Glutamatergic neuron (in vitro differentiated cells): ENCODE measurements around the gene FOXD4L3. TPM values are rescaled to one million over a fixed set of nuclear protein-coding genes. Genes with fewer than 3 reads are reported as not detected.
"Not testable (repeated sequence)": the region's sequence is repeated elsewhere in the genome, so short reads cannot be mapped to it uniquely, and the experiment has no call there.

Experiments used
- DNase-seq: peaks from one replicate; pipeline ENCODE4 v3.0.0; 2022
- H3K27ac Mint-ChIP-seq: one replicate; pipeline ENCODE4 v1.8.0; 2020; ENCODE audit warnings: mild to moderate bottlenecking, mixed read lengths, inconsistent platforms; ENCODE audit not compliant: unreplicated experiment
- H3K27me3 Mint-ChIP-seq: one replicate; pipeline ENCODE4 v1.8.0; 2020; ENCODE audit warnings: mild to moderate bottlenecking, moderate library complexity, mixed read lengths, inconsistent platforms; ENCODE audit not compliant: unreplicated experiment
- H3K36me3 Mint-ChIP-seq: one replicate; pipeline ENCODE4 v1.8.0; 2020; ENCODE audit warnings: mild to moderate bottlenecking, mixed read lengths, inconsistent platforms; ENCODE audit not compliant: unreplicated experiment
- H3K4me1 Mint-ChIP-seq: one replicate; pipeline ENCODE4 v1.8.0; 2020; ENCODE audit warnings: mild to moderate bottlenecking, low read depth, mixed read lengths, inconsistent platforms; ENCODE audit not compliant: unreplicated experiment
- H3K4me3 Mint-ChIP-seq: one replicate; pipeline ENCODE4 v1.8.0; 2020; ENCODE audit warnings: mild to moderate bottlenecking, mixed read lengths, inconsistent platforms; ENCODE audit not compliant: unreplicated experiment
- H3K9me3 Mint-ChIP-seq: one replicate; pipeline ENCODE4 v1.8.0; 2020; ENCODE audit warnings: mild to moderate bottlenecking, moderate library complexity, mixed read lengths, inconsistent platforms; ENCODE audit not compliant: unreplicated experiment
- long read RNA-seq: library from polyadenylated mRNA; unstranded; transcript quantifications from one replicate; pipeline ENCODE4 v2.0.0, GENCODE V29; 2020; ENCODE audit not compliant: unreplicated experiment
- total RNA-seq: library from RNA; stranded (reverse); fragmentation: NEBNext Ultra II Directional; extraction: Animal tissue kit (Norgen Biotek cat#: 25700); gene quantifications from one replicate; pipeline ENCODE4 v1.2.1, GENCODE V29; 2021; ENCODE audit not compliant: unreplicated experiment

The FOXD4L3 gene
- total RNA-seq, result 0.27 TPM
- long read RNA-seq, result 0 reads

GRCh38 chr9:68302567-68302966 lies at the start of gene FOXD4L3:
TSS of gene FOXD4L3 (plus strand) at chr9:68302867. CDS start at chr9:68302952, 85 bp downstream.
- H3K9me3 Mint-ChIP-seq, H3K36me3 Mint-ChIP-seq, H3K4me3 Mint-ChIP-seq, DNase-seq, H3K27ac Mint-ChIP-seq, H3K4me1 Mint-ChIP-seq, H3K27me3 Mint-ChIP-seq: not testable (repeated sequence)

GRCh38 chr9:68281041-68281440 lies 21.6 kb upstream of the FOXD4L3 start:
- H3K9me3 Mint-ChIP-seq, DNase-seq, H3K36me3 Mint-ChIP-seq, H3K27me3 Mint-ChIP-seq, H3K4me1 Mint-ChIP-seq, H3K4me3 Mint-ChIP-seq, H3K27ac Mint-ChIP-seq: not testable (repeated sequence)

GRCh38 chr9:68303771-68304170 lies 1.1 kb downstream of the FOXD4L3 start:
- not testable (repeated sequence) for H3K9me3 Mint-ChIP-seq, H3K4me1 Mint-ChIP-seq, H3K36me3 Mint-ChIP-seq, DNase-seq, H3K27ac Mint-ChIP-seq, H3K4me3 Mint-ChIP-seq, H3K27me3 Mint-ChIP-seq

DNA sequence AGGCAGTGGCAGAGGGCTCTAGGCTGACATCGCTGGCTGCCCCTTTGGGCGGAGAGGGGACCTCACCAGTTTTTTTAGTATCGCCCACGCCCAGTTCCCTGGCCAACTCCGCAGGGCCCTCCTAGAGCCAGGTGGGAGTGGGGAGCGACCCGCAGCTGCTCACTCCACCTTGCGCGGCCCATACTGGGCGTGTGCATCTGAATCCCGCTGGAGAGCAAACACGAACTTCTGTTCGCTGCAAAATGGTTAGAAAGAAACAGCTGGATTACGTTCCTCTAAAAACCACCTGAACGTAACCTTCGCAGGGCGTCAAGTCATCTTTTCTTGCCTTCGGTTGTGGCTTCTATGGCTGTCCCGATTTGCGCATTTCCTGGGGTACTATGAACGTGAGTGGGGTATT lies 1.5 kb downstream of the FOXD4L3 start:
- H3K27ac Mint-ChIP-seq, H3K36me3 Mint-ChIP-seq, H3K4me3 Mint-ChIP-seq, H3K27me3 Mint-ChIP-seq, DNase-seq, H3K9me3 Mint-ChIP-seq, H3K4me1 Mint-ChIP-seq: not testable (repeated sequence)

DNA sequence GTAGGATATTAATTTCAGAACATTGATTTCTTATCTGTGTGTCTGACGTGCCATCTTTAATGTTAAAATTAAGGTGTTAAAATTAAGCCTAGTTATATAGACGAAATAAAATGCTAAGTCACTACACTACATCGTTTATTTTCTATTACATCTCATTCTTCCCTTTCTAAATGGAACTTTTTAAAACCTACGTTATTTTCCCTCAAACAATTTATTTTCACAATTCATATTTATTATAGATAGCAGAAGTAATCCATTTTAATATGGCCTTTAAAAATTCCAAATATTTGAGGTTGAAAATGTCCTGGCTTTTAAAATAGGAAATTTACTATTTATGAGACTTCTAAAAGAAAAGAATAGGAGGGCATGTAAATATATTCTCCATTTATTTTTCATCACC lies 2.1 kb downstream of the FOXD4L3 start:
- not testable (repeated sequence) for DNase-seq, H3K4me3 Mint-ChIP-seq, H3K4me1 Mint-ChIP-seq, H3K27ac Mint-ChIP-seq, H3K9me3 Mint-ChIP-seq, H3K27me3 Mint-ChIP-seq, H3K36me3 Mint-ChIP-seq

- not testable (repeated sequence) for H3K9me3 Mint-ChIP-seq, H3K4me1 Mint-ChIP-seq, H3K4me3 Mint-ChIP-seq, H3K27ac Mint-ChIP-seq, H3K27me3 Mint-ChIP-seq, DNase-seq, H3K36me3 Mint-ChIP-seq
These were observed 3.1 kb downstream of the FOXD4L3 start for GRCh38 chr9:68305680-68306285.

GRCh38 chr9:68306391-68306964 lies 3.8 kb downstream of the FOXD4L3 start:
- H3K27ac Mint-ChIP-seq, H3K36me3 Mint-ChIP-seq, H3K9me3 Mint-ChIP-seq, H3K27me3 Mint-ChIP-seq, DNase-seq, H3K4me1 Mint-ChIP-seq, H3K4me3 Mint-ChIP-seq: not testable (repeated sequence)

DNA sequence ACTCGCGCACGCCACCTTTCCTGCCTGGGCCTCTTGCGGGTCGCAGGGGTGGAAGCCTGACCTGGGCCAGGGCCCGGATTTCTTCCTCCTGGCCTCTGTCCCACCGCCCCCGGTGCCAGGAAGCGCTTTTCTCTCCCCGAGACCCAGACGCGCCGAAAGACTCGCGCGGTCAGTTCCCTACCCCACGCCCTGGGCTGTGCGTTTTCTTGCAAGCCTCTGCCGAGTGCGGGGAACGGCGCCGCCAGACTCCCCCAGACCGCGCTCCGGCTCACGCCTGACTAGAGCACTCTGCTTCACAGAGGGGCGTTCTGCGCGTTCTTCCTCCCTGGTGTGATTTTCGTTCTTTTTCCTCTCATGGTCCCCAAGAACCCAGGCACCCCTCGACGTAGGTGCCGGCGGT lies 4.5 kb downstream of the FOXD4L3 start:
- H3K36me3 Mint-ChIP-seq, H3K4me3 Mint-ChIP-seq, H3K27me3 Mint-ChIP-seq, H3K27ac Mint-ChIP-seq, DNase-seq, H3K4me1 Mint-ChIP-seq, H3K9me3 Mint-ChIP-seq: not testable (repeated sequence)

- H3K9me3 Mint-ChIP-seq, H3K4me3 Mint-ChIP-seq, H3K27ac Mint-ChIP-seq, H3K4me1 Mint-ChIP-seq, DNase-seq, H3K36me3 Mint-ChIP-seq, H3K27me3 Mint-ChIP-seq: not testable (repeated sequence)
These were observed 5.0 kb downstream of the FOXD4L3 start for GRCh38 chr9:68307654-68308053.

DNA sequence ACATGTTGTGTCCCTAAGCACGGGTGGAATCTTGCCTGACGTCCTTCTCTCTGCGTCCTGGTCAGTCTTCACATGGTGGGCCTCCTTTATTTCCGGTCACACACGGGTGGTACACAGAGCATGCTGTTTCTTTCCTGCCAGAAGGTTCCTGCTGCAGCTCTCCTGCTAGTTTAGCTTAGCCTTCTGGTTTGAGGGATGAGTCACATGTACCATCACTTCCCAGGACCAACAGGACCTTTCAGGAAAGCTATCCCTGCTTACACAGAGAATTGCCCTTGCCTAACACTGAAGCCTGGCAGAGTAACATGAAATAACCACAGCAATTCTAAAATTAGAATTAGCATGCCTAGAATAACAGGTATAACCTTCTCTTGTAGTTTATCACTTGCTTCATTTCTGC lies 8.5 kb downstream of the FOXD4L3 start:
- not testable (repeated sequence) for DNase-seq, H3K9me3 Mint-ChIP-seq, H3K4me3 Mint-ChIP-seq, H3K27ac Mint-ChIP-seq, H3K4me1 Mint-ChIP-seq, H3K27me3 Mint-ChIP-seq, H3K36me3 Mint-ChIP-seq

DNA sequence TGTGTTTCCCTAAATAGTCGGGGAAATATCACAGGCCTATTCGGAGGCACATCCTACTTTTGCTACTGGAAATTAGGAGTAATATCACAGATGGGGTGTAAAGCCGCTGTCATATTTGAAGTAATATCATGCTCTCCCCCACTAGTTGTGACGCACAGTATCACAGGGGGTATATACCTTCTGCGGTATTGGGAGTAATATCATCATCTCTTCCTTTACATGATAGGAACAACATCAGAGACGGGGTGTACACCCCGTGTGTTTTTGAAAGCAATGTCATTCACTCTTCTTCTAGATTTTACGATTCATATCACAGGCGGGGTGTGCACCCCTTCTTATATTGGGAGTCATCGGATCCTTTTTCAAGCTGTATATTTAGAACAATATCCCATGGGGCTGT lies 15.5 kb downstream of the FOXD4L3 start:
- not testable (repeated sequence) for H3K4me1 Mint-ChIP-seq, H3K4me3 Mint-ChIP-seq, H3K9me3 Mint-ChIP-seq, H3K27me3 Mint-ChIP-seq, DNase-seq, H3K27ac Mint-ChIP-seq, H3K36me3 Mint-ChIP-seq

- H3K9me3 Mint-ChIP-seq, H3K27me3 Mint-ChIP-seq, H3K4me3 Mint-ChIP-seq, DNase-seq, H3K4me1 Mint-ChIP-seq, H3K36me3 Mint-ChIP-seq, H3K27ac Mint-ChIP-seq: not testable (repeated sequence)
These were observed 21.1 kb downstream of the FOXD4L3 start for GRCh38 chr9:68323749-68324148.

DNA sequence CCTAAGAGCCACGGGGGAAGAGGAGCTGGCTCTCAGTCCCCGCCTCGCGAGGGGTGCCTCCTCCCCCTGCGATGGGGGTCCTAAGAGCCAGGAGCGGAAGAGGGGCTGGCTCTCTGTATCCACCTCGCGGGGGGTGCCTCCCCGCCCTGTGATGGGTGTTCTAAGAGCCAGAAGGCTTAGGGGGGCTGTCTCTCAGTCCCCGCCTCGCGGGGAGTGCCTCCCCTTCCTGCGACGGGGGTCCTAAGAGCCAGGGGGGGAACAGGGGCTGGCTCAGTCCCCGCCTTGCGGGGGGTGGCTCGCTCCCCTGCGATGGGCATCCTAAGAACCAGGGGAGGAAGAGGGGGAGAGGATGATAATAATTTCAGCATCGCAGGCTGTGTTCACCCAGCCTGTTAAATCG lies 21.9 kb downstream of the FOXD4L3 start:
- not testable (repeated sequence) for H3K27ac Mint-ChIP-seq, H3K4me1 Mint-ChIP-seq, H3K4me3 Mint-ChIP-seq, H3K27me3 Mint-ChIP-seq, DNase-seq, H3K36me3 Mint-ChIP-seq, H3K9me3 Mint-ChIP-seq
